ENCODE measurements around the gene WBP11. TPM values are rescaled to one million over a fixed set of nuclear protein-coding genes. Genes with fewer than 3 reads are reported as not detected.

Gene WBP11
- total RNA-seq, 1 donor from 2014 or later: 6.7 TPM

DNA sequence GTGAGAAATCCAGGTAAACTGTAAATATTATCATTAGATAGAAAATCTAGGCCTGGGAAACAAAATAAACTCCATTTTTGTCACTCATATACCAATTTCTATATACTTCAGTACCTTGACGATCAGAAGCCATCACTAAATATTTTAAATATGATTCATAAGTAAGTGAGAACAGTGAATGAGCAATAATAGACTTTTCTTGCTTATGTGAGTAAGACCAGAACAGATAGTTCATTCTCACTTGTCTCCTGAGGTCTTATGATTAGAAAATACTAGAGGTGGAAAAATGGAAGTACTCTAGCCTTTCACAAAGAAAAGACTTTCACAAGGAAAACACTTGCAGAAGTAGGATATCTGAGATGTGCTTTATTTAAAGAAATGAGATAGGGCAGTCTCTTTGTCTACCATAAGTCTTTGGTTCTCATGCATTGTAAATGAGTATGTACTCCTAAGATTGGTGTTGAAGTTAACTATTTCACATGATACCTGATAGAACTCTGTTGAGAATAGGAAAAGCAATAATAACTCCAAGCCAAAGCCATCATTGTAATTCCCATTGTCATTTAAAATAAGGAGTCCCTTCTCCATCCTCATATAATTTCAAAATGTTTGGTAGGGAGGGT, 20.8 kb upstream of the WBP11 start:
- Histone ChIP-seq H3K4me1 (no peaks in the 10 kb centered on the region), H3K9me3 (no peaks in the 10 kb centered on the region), H3K4me3 (no peak overlapping the region), H3K27ac (no peak overlapping the region), H3K36me3 (no peaks in the 10 kb centered on the region), H3K27me3 (no peaks in the 10 kb centered on the region)
- TF ChIP-seq, protein P1, sequence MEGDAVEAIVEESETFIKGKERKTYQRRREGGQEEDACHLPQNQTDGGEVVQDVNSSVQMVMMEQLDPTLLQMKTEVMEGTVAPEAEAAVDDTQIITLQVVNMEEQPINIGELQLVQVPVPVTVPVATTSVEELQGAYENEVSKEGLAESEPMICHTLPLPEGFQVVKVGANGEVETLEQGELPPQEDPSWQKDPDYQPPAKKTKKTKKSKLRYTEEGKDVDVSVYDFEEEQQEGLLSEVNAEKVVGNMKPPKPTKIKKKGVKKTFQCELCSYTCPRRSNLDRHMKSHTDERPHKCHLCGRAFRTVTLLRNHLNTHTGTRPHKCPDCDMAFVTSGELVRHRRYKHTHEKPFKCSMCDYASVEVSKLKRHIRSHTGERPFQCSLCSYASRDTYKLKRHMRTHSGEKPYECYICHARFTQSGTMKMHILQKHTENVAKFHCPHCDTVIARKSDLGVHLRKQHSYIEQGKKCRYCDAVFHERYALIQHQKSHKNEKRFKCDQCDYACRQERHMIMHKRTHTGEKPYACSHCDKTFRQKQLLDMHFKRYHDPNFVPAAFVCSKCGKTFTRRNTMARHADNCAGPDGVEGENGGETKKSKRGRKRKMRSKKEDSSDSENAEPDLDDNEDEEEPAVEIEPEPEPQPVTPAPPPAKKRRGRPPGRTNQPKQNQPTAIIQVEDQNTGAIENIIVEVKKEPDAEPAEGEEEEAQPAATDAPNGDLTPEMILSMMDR (IDR thresholded peaks at IDR 0.05): no peak
- intact Hi-C loops (cut with DNase I): no loop called here
- no peak for DNase-seq (ENCODE audit: low spot score in 2 of 2)

DNA sequence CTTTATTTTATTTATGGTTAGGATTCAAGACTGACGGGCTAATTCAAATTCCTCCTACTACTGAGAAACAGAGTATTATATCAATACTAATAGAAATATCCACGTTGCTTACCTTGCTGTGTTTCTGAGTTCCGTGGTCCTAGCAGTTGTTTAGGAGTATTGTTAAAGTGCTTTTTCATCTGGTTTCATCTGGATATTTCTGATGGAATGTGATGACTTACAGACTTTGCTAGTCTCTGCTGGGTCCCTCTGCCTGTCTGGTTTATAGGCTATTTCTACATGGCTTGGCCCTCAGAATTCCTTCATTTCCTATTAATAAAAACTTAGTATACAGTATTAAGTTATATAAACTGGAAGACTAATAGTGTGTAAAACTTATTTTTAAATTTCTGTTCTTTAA, 10.7 kb upstream of the WBP11 start, which contains the start of gene SMCO3:
TSS of gene SMCO3 (minus strand) at position 169 of the 400 bp plus-strand sequence. CDS start 7,502 bp downstream, outside the sequence.
- Histone ChIP-seq H3K4me3 (no peak within 1 kb of the TSS), H3K9me3 (no peaks in the 10 kb centered on the region), H3K27ac (no peak within 1 kb of the TSS), H3K27me3 (no peaks in the 10 kb centered on the region), H3K36me3 (no peaks in the 10 kb centered on the region), H3K4me1 (no peaks in the 10 kb centered on the region)
- intact Hi-C loops (cut with DNase I): no loop called here
- TF ChIP-seq, protein P1 (IDR thresholded peaks at IDR 0.05): no peak
- no peak for DNase-seq (ENCODE audit: low spot score in 2 of 2)

DNA sequence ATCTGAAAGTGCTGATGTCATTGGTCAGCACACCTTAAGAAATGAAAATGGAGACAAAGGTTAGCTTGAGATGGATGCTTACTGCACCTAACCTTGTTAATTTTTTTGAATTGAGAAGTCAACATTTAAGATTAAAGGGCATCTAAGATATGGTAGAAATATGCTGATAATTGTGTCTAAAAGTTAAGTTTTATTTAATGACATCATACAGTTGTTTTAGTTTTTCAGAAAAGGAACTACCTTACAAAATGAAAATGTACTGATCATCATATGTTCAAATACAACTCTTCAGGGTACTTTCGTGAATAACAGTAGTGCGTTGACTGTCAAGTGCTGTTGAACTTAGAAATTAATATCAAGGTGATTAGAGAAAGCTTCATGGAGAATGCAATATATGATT, 8.2 kb upstream of the WBP11 start:
- Histone ChIP-seq H3K4me3 (no peak overlapping the region), H3K9me3 (no peaks in the 10 kb centered on the region), H3K4me1 (no peaks in the 10 kb centered on the region), H3K36me3 (no peaks in the 10 kb centered on the region), H3K27me3 (no peaks in the 10 kb centered on the region), H3K27ac (no peak overlapping the region)
- TF ChIP-seq, protein P1 (IDR thresholded peaks at IDR 0.05): no peak
- no peak for DNase-seq (ENCODE audit: low spot score in 2 of 2)
- intact Hi-C loops (cut with DNase I): no loop called here

DNA sequence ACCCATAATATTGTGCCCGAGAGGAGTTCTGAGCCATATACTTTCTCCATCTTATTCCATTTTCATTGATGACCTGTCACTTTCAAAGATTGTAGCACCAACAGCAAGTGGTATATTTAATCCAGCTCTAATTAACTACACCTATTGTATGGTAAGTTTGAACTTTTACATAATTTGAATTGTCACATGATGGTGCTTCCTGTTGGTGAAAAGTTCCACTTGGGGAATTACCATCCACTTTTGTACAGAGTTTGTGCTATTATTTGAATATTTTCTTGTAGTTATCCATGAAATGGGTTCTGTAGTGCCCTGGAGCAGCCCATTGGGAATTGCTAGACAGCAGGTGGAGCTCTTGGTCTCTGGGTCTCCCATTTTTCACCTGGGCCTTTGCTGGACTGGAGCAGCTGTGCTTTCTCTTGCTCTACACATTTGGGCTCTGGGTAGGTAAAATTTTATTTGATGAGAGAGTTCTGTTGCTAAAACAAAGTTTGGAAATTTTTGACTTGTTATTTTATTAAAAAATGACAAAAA, 7.7 kb upstream of the WBP11 start:
- no peak for DNase-seq (ENCODE audit: low spot score in 2 of 2)
- no peaks in the 10 kb centered on the region for H3K9me3 ChIP-seq
- intact Hi-C loops (cut with DNase I): no loop called here
- no peaks in the 10 kb centered on the region for H3K27me3 ChIP-seq
- H3K36me3 ChIP-seq: no peaks in the 10 kb centered on the region
- TF ChIP-seq, protein P1 (IDR thresholded peaks at IDR 0.05): peak in 1 of 3 experiments; percentile 43
- no peak overlapping the region for H3K4me3 ChIP-seq
- no peaks in the 10 kb centered on the region for H3K4me1 ChIP-seq
- no peak overlapping the region for H3K27ac ChIP-seq

DNA sequence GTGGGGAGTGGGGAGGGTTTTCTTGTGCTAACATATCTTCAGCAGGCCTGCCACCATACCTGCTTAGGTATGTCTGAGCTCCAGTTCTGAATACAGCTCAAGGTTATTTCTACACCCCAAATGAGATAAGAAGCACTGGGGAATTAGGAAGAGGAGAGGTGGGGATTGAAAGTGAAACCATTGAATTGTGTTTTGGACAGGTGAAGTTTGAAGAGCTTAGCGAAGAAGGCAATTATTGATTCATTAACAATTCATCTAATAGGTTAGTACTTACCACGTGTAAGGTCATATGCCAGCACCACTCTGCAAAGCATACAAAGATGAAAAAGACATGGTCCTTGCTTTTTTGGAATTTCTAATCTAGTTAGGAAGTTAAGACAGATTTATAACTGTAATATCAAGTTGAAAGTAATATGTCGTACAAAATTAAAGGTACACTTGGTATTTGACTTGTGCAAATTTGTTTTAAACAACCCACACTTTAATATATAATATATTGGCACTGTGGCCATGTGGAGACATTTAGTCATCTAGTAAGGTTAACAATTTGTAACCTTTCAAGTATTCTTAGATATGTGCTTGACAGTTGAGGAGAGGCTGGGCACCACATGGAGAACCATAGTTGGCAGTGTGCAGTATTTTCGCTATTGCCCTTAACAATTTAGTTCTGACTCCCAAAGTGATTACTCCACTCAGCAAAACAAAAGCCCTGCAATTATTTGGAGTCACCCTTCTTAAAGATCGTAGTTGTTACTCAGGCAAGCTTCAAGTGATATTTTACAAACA, 7.1 kb upstream of the WBP11 start:
- Histone ChIP-seq H3K27ac (no peak overlapping the region), H3K4me1 (no peaks in the 10 kb centered on the region), H3K9me3 (no peaks in the 10 kb centered on the region), H3K27me3 (no peaks in the 10 kb centered on the region), H3K4me3 (no peak overlapping the region), H3K36me3 (no peaks in the 10 kb centered on the region)
- intact Hi-C loops (cut with DNase I): no loop called here
- no peak for DNase-seq (ENCODE audit: low spot score in 2 of 2)
- TF ChIP-seq, protein P1 (IDR thresholded peaks at IDR 0.05): no peak
